Fibroblast of mammary gland (primary cell): ENCODE results near the gene BPIFB3.

ENCODE experiments used
- DNase-seq: peaks from one replicate; pipeline ENCODE4 v3.0.0-alpha.2; 2010; ENCODE audit warnings: low read depth
- H3K4me3 ChIP-seq: 2 replicates; pipeline ENCODE4 v1.5.1; 2011; ENCODE audit warnings: low read depth, mild to moderate bottlenecking, low read length, moderate library complexity; ENCODE audit not compliant: control insufficient read depth
- TF ChIP-seq, protein P1 (sequence below): conservative IDR thresholded peaks from 2 replicates; pipeline ENCODE4 v1.5.1; 2011; ENCODE audit warnings: low read depth, low read length, inconsistent platforms; ENCODE audit not compliant: control insufficient read depth, insufficient read depth

The BPIFB3 gene

DNA sequence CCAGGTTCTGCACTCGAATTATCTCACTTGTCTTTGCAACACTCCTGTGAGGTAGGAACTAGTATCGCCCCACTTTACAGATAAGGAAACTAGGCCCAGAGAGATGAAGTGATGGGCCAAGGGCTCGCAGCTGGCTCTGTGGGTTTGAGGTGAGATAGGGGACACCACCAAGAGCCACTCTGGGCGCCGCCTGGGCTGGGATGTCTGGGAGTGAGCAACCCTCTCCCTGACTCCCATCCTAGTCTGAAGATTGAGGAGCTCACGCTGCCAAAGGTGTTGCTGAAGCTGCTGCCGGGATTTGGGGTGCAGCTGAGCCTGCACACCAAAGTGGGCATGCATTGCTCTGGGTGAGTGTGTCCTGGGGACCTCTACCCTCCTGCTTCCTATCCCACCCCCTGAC is 5.4 kb downstream of the BPIFB3 start:
- no peak for DNase-seq
- no peak overlapping the region for H3K4me3 ChIP-seq
- TF ChIP-seq, protein P1, sequence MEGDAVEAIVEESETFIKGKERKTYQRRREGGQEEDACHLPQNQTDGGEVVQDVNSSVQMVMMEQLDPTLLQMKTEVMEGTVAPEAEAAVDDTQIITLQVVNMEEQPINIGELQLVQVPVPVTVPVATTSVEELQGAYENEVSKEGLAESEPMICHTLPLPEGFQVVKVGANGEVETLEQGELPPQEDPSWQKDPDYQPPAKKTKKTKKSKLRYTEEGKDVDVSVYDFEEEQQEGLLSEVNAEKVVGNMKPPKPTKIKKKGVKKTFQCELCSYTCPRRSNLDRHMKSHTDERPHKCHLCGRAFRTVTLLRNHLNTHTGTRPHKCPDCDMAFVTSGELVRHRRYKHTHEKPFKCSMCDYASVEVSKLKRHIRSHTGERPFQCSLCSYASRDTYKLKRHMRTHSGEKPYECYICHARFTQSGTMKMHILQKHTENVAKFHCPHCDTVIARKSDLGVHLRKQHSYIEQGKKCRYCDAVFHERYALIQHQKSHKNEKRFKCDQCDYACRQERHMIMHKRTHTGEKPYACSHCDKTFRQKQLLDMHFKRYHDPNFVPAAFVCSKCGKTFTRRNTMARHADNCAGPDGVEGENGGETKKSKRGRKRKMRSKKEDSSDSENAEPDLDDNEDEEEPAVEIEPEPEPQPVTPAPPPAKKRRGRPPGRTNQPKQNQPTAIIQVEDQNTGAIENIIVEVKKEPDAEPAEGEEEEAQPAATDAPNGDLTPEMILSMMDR, result no peak

DNA sequence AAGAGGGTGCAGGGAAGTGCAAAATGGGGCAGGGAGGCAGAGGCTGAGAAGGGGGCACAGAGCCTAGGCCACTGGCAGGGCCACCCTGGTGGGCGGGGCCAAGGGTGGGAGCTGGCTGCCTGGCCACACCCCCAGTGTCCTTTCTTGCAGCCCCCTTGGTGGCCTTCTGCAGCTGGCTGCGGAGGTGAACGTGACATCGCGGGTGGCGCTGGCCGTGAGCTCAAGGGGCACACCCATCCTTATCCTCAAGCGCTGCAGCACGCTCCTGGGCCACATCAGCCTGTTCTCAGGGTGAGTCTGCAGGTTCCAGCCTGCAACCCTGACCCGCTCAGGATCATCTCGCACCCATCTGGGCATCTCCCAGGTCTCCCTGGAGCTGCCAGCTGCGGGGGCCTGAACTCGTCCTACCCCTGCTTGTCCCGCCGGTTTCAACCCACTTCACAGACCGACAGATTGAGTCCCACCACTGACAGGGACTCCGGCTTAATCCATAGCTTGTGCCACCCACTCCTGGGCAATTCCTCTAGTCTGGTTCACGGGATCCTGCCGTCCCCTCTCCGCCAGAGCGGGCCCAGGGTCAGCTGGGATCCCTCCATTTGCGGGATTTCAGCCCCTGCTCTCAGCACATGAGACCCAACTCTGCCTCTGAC is 6.2 kb downstream of the BPIFB3 start:
- TF ChIP-seq, protein P1, result no peak
- H3K4me3 ChIP-seq, result no peak overlapping the region
- DNase-seq, result no peak

DNA sequence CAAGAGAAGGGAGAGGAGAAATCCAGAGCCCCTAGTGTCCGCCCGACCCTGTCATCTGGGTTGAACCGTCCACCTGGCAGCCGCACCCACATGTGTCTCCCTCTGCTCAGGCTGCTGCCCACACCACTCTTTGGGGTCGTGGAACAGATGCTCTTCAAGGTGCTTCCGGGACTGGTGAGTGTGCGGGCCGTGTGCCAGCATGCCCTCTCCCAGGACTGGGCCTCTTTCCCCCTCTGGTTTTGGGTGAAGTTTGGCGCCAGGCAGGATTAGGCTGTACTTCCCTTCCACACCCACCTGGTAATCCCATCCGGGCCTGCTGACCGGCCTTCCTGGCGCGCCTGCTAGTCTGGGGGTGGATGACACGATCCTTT is 7.9 kb downstream of the BPIFB3 start:
- H3K4me3 ChIP-seq, result no peak overlapping the region
- no peak for DNase-seq
- TF ChIP-seq, protein P1, result no peak

DNA sequence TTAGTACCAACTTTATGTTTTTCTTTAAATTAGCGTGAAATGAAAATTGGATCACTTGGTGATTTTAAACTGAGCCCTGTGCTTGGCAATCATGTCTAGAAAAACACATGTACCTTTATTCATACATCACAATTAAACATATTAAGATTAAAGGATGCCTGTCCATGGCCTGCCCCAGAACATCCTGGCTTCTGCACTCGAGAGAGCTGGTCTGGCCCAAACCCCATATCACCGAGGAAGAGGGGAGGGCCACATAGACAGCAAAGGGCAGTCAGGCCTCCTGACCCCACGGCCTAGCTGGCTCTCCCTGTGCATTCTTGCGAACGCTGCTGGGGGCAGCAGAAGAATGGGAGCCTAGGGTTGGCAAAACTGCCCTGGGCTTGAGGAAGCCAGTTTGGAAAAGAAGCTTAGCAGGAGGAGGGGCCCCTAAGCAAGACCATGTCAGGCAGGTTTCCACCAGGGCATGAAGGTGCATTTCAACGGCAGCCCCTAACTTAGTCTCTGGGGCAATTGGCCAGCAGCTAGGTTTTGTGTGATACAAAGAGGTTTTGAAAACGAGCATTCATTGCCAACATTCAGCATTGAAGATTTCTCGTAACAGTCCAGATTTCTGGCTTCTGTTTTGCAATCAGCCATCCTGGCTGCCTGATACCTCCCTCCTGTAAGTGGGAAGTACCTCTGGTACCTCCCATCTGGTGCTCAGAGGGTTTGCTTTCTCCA is 8.6 kb downstream of the BPIFB3 start:
- TF ChIP-seq, protein P1, result no peak
- no peak for DNase-seq
- H3K4me3 ChIP-seq, result no peak overlapping the region

DNA sequence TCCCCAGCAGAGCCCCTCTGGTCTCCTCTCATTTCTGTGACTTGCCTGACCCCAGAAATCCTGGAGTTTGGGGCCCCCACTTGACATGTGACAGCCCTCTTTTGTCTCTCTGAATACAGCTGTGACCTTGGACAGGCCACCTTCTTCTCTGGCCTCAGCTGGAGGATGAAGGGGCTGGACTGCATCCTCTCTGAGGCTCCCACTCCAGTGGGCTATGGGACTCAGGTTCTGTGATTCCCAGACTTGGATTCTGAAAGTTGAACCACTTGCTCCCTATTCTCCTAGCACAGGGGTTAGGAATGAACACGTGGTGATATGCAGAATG is 9.1 kb downstream of the BPIFB3 start:
- TF ChIP-seq, protein P1, result no peak
- DNase-seq, result no peak
- no peak overlapping the region for H3K4me3 ChIP-seq

DNA sequence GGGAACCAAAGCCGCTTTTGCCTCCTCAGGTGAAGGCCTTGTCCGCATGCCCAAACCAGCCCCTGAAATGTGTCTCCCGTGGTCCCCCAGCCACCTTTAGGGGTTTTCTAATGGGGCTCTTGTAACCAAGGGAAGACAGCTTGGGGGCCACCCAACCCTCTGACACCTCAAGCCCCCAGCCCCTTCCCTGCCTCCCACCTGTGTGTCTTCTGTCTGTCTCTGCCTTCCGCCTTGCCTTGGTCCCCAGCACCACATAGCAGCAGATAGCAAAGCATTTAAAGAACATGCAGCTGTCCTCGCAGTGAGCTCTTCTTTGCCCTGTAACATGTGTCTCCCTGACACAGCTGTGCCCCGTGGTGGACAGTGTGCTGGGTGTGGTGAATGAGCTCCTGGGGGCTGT is 9.6 kb downstream of the BPIFB3 start:
- no peak for DNase-seq
- H3K4me3 ChIP-seq, result no peak overlapping the region
- TF ChIP-seq, protein P1, result no peak
